ENCODE data around the gene LSM3.

LSM3 gene

DNA sequence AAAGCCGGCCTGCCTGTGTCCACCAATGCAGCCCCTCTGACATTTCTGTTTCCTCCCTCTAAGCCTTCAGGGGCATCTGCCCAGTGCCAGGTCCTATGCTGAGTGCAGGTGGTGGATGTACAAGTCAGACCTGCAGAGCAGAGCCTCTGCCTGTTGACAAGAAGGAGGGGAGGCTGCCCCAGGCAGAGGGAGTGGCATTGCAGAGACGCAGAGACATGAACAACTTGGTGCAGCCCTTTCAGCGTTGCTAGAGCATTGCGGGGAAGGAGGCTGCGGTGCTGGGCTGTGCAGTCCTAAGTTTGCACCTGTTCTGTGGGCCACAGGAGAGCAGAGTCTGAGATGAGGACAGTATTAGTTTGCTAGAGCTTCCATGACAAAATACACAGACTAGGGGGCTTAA, 65.2 kb downstream of the LSM3 start:
- DNase-seq = no peak

DNA sequence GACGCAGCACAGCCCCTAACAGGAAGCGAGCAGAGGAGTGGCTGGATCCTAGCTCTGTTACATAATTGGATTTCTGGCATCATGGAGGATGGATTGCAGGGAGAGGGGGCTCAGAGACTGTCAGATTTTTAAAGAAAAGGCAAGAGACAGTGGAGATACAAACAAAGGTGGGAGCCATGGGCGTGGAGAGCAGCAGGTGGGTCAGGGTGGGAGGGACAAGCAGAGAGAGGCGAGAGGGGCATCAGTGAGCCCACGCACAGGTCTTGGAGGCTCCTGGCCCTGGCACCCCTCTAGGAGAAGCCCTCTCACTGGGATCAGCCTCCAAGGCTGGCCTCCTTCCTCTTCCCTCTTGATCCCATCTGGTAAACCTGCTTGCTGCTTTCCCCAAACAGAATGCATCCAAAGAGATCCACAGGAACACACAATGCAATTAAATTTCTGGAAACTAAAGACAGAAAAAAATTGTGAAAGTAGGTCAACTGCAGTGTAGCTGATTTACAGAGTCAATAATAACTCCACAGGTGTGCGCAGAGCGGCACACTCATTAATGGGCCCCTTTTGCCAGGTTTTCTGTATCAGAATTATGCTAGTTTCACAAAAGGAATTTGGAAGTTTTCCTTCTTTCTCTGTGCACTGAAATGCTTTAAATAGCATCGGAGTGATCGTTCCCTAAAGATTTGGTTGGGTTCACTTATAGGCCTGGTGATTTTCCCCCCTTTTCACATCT, 66.1 kb downstream of the LSM3 start:
- no peak for DNase-seq

DNA sequence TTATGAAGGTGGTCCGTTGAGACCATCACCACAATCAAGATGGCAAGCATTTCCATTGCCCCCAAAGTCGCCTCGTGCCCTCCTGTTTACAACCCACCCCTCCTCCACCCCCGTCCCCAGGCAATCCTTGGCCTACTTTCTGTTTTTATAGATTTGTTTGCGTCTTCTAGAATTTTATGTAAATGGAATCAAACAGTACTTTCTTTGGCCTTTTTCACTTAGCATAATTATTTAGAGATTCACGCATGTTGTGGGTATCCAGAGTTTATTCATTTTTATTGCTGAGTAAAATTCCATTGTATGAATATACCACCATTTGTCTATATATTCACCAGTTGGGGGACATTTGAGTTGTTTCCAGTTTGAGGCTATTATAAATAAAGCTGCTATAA, 66.6 kb downstream of the LSM3 start:
- no peak for DNase-seq

DNA sequence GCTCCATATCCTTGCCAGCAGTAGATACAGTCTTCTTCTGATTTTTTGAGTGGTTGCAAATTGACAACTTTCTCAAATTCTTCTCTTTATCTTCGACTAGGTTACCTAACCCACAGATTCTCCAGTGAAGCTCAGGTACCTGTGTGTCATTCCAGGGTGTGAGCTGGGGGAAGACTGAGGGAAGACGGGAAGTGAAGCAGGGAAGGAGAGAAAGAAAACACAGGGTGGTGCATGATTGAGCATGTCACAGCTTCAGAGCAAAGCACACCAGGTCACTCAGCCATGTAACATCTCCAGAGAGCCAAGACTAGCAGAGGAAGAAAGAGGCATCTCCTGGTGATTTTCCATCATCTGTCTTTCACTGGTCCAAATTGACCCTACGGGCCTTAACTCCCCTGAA, 67.2 kb downstream of the LSM3 start:
- no peak for DNase-seq

DNA sequence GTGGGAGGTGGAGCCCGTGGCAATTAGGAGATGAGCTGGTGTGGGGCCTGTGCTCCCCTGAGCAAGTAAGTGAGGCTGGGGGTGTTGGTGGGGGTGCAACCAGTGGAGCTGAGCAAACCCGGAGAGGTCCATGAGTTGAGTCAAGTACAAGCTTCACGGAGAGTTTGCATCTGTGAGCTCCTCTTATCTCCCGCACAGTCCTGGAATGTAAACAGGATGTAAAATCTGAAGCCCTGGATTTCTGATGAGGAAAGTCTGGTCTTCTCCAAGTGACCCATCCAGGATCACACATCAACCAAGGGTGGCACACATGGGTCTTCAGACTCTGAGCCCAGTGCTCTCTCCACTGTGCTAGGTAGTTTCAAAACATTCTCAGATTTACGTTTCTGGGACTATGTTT, 67.8 kb downstream of the LSM3 start:
- DNase-seq = no peak

DNA sequence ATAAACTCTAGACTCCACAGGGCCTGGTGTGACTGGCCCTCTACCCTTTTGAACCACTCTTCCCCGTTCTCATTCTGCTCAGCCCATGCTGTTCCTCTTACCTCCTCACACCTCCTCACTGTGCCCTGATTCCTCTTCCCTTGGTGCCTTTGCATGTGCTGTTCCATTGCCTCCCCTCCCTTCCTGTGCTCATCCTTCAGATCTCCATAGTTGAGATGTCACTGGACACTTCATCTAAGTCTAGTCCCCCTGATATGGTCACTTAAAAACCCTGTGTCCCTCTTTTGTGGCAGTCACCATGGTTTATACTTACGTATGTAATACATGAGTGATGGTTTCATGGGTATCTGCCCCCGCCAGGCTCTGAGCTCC, 69.8 kb downstream of the LSM3 start:
- DNase-seq = no peak

DNA sequence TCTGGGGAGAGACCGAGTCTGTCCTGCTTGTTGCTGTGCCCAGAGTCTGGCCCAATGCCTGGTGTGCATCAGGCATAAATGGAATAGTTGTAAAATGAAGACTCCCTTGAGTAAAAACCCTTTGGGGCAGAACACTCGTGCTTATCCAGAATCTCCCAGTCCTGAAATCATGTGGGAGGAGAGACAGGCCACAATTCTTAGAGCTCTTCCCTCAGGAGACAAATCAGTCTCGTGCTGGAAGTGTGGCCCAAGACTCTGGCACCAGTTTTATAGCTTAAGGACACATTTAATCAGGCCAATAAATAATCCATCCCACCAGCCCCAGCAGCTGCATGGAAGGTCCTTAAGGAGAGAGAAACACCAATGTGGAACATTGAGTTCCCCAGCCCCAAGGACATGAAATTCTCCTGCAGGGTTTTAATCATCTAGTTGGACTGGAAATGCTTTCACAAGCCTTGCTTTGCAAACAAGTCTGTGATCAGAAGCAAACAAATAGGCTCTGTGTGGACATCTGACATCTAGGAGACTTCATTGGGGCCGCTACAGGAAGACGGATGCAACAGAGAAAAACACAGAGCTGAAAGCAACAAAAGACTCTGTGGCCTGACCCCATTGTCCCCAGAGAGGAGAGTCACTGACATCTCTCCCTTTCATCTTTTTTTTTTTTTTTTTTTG, 70.4 kb downstream of the LSM3 start:
- no peak for DNase-seq
